Brain microvascular endothelial cell (primary cell): Measurements from ENCODE around the gene RIBC1.

Experiments
- DNase-seq: peaks from one replicate; pipeline ENCODE4 v3.0.0-alpha.2; 2020
- H3K27ac ChIP-seq: fragments of 250-450 bp; sonication (Bioruptor Pico); 2 replicates; pipeline ENCODE4 v1.5.1; 2020; ENCODE audit warnings: mild to moderate bottlenecking, moderate library complexity
- H3K27me3 ChIP-seq: fragments of 250-450 bp; sonication (Bioruptor Pico); replicated peaks from 2 replicates; pipeline ENCODE4 v1.5.1; 2020; ENCODE audit warnings: mild to moderate bottlenecking
- H3K36me3 ChIP-seq: fragments of 250-450 bp; sonication (Bioruptor Pico); replicated peaks from 2 replicates; pipeline ENCODE4 v1.5.1; 2020; ENCODE audit warnings: mild to moderate bottlenecking
- H3K4me3 ChIP-seq: 2 replicates; pipeline ENCODE4 v1.5.1; 2011; ENCODE audit warnings: low read depth, mild to moderate bottlenecking, control low read depth, low read length, moderate library complexity
- in situ Hi-C: cut with HindIII; loops from 2 replicates; pipeline ENCODE4 v1.10.0; 2017; ENCODE audit warnings: low sequenced_read_pairs, low pct_ligation_motif_present
- TF ChIP-seq, protein P1 (sequence below): IDR thresholded peaks from 2 replicates; pipeline ENCODE4 v1.5.1; 2011; ENCODE audit warnings: low read depth, mild to moderate bottlenecking, moderate library complexity, low read length, control low read depth, inconsistent platforms; ENCODE audit errors: missing control alignments

RIBC1 gene

DNA sequence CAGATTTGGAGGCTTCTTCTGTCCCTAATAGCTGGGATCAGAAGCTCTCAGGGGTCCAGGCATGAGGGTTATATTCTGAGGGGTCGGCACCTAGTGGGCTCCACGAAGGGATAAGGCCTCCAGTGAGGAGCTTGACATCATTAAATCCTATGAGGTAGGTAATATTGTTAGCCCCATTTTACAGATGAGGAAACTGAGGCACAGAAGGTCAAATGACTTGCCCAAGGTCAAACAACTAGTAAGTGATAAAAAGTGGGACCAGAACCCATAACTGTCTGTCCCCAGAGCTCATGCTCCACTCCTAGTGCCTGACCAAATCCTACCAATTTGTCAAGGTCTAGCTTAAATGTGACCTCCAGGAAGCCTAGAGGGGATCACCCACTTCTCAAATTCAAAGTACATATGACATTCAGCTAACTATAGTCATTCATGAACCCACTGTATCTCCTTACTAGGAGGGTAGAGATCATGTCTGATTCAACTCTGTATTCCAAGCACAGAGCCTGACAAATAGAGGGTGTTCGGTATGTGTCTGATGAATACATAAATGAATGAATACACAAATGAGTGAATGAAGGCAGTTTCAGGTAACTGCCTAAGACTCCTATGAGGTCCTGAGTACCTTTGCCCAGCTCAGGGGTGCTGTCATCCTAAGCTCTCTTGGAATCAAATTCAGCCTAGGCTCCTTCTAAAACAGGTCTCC, 43.5 kb upstream of the RIBC1 start:
- TF ChIP-seq, protein P1, sequence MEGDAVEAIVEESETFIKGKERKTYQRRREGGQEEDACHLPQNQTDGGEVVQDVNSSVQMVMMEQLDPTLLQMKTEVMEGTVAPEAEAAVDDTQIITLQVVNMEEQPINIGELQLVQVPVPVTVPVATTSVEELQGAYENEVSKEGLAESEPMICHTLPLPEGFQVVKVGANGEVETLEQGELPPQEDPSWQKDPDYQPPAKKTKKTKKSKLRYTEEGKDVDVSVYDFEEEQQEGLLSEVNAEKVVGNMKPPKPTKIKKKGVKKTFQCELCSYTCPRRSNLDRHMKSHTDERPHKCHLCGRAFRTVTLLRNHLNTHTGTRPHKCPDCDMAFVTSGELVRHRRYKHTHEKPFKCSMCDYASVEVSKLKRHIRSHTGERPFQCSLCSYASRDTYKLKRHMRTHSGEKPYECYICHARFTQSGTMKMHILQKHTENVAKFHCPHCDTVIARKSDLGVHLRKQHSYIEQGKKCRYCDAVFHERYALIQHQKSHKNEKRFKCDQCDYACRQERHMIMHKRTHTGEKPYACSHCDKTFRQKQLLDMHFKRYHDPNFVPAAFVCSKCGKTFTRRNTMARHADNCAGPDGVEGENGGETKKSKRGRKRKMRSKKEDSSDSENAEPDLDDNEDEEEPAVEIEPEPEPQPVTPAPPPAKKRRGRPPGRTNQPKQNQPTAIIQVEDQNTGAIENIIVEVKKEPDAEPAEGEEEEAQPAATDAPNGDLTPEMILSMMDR: no peak
- H3K27me3 ChIP-seq: no peaks in the 10 kb centered on the region
- H3K4me3 ChIP-seq: no peak overlapping the region
- H3K36me3 ChIP-seq: peaks cover 14% of the 10 kb centered on the region
- no peak overlapping the region for H3K27ac ChIP-seq
- no peak for DNase-seq
- in situ Hi-C loops: no loop called here

DNA sequence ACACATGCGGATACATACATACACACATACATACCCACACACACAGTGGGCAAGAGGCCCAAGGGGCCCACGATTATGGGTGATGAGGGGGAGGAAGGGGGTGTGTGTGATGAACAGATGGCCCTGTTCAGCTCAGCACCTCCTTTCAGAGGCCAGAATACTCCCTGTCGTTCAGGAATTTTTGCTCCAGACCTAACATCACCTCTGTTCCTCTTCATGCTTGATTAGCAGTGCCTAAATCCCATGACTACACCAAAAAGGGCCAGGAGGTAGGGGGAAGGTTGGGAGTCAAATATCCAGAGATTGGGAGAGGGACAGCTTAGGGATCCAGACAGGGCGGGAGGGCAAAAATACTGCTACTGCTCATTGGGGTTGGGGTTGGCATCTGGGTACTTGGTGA, 42.9 kb upstream of the RIBC1 start:
- DNase-seq: no peak
- in situ Hi-C loops: no loop called here
- Histone ChIP-seq H3K36me3 (peaks cover 14% of the 10 kb centered on the region), H3K4me3 (no peak overlapping the region), H3K27me3 (no peaks in the 10 kb centered on the region), H3K27ac (no peak overlapping the region)
- TF ChIP-seq, protein P1: no peak

DNA sequence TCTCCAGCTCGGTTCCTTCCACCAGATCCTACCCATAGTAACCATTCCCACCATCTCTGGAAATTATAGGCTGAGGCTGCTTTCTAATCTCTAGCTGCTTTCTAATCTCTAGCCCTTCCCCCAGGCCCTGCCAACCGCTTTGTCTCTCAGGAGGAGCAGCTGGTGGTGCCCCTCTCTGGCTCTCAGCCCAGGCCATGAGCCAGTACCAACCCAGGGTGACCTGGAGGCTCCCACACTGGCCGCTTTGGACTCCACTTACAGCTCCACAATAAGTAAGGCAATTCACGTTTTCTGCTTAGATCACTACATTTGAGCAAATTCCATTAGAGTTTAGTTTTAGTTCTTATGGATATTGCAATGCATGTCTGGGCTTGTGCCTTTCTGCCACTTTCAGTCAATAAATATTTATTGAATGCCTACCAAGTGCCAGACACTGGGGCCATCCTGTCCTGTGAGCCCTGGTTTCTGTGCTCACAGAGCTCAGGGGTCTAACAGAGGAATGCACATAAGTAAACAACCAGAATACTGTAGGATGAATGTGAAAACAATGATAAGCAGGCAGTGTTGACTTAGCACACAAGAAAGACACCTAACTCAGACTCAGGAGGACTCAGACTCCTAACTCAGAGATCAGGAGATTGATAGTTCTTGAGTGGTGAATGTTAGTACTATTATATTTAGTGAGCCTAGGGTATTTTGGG, 39.1 kb upstream of the RIBC1 start:
- Histone ChIP-seq H3K4me3 (no peak overlapping the region), H3K36me3 (peaks cover 14% of the 10 kb centered on the region), H3K27me3 (no peaks in the 10 kb centered on the region), H3K27ac (no peak overlapping the region)
- TF ChIP-seq, protein P1: no peak
- DNase-seq: no peak
- in situ Hi-C loops: no loop called here

DNA sequence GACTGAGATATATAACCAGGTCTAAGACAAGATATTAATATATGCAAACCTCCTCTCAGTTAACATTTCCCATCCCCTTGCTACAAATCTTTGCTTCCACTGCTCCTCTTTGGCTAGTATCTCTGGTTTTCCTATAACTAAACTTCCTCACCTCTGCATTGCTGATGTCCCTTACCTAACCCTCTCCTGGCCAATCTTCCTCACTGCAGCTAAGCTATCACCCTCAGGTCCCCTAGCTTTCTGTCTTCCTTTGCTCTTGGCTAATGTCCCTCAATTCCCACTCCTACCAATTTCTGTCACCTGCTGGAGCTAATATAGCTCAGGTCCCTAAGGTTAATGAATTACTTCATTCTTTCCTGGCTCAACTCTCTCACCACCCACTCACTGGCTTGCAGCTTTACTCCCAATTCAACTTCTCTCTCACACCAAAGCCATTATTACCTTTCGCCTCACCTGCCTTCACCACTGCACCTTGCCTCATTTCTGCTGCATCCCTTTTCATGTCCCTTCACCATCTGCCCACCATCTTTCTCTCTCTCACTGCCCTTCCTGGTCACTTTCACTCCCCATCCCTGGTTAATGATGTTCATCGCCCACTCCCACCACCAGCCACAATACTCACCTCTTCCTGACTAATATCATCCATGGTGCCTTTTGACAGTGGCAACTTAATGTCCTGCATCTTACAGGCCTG, 26.9 kb upstream of the RIBC1 start:
- H3K4me3 ChIP-seq: no peak overlapping the region
- H3K27ac ChIP-seq: no peak overlapping the region
- TF ChIP-seq, protein P1: peak; percentile 31
- no peak for DNase-seq
- peaks cover 2% of the 10 kb centered on the region for H3K36me3 ChIP-seq
- in situ Hi-C loops: no loop called here
- no peaks in the 10 kb centered on the region for H3K27me3 ChIP-seq

DNA sequence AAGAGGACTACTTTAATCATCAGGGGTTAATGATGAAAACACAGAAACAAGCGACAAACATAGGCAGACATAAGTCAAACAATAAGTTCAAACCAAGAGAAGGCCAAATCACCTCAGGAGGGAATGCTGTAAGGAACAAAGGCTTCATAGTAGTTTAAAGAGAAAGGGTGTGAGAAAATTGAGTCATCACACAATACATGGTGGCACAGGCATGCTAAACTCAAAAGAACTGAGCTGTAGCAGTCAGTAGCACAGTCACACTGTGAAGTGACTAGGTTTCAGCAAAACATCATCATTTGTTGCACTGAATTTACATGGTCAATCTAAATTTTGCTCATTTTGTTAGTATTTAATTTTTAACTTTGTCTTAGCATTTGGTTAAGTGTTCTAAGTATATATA, 24.5 kb upstream of the RIBC1 start:
- DNase-seq: no peak
- in situ Hi-C loops: no loop called here
- no peaks in the 10 kb centered on the region for H3K27me3 ChIP-seq
- H3K27ac ChIP-seq: no peak overlapping the region
- TF ChIP-seq, protein P1: no peak
- peaks cover 8% of the 10 kb centered on the region for H3K36me3 ChIP-seq
- H3K4me3 ChIP-seq: no peak overlapping the region
